HG02588 (cell line): ENCODE results near the gene GIGYF2.

ENCODE experiments used
- ATAC-seq: cut with Tn5 transposase; IDR thresholded peaks from one replicate; pipeline ENCODE4 v1.9.1; 2021; ENCODE audit warnings: mild to moderate bottlenecking, moderate library complexity; ENCODE audit not compliant: unreplicated experiment

Gene GIGYF2

GRCh38 chr2:232877940-232878511, 180.9 kb downstream of the GIGYF2 start:
- no peak for ATAC-seq

GRCh38 chr2:232878855-232879617, 181.9 kb downstream of the GIGYF2 start:
- no peak for ATAC-seq

GRCh38 chr2:232879618-232880494, 182.7 kb downstream of the GIGYF2 start:
- no peak for ATAC-seq

GRCh38 chr2:232880764-232881351, 183.7 kb downstream of the GIGYF2 start:
- no peak for ATAC-seq

- ATAC-seq: no peak
These were observed 185.0 kb downstream of the GIGYF2 start for GRCh38 chr2:232882085-232882484.

GRCh38 chr2:232882505-232883115, 185.5 kb downstream of the GIGYF2 start:
- no peak for ATAC-seq

- ATAC-seq: no peak
These were observed 186.1 kb downstream of the GIGYF2 start for GRCh38 chr2:232883116-232883721.

GRCh38 chr2:232884001-232884421, 186.9 kb downstream of the GIGYF2 start:
- no peak for ATAC-seq

- ATAC-seq: no peak
These were observed 187.6 kb downstream of the GIGYF2 start for GRCh38 chr2:232884549-232885263.

- ATAC-seq: no peak
These were observed 188.3 kb downstream of the GIGYF2 start for GRCh38 chr2:232885264-232885961.

- no peak for ATAC-seq
These were observed 189.0 kb downstream of the GIGYF2 start for GRCh38 chr2:232886176-232886575.

GRCh38 chr2:232886632-232887031, 189.5 kb downstream of the GIGYF2 start:
- ATAC-seq: no peak

GRCh38 chr2:232887171-232887850, 190.2 kb downstream of the GIGYF2 start:
- ATAC-seq: no peak

GRCh38 chr2:232888099-232888836, 191.1 kb downstream of the GIGYF2 start:
- no peak for ATAC-seq

- ATAC-seq: no peak
These were observed 191.9 kb downstream of the GIGYF2 start for GRCh38 chr2:232888839-232889529.

GRCh38 chr2:232889876-232890401, 192.8 kb downstream of the GIGYF2 start:
- ATAC-seq: no peak

- ATAC-seq: no peak
These were observed 193.4 kb downstream of the GIGYF2 start for GRCh38 chr2:232890536-232890895.
